WTC11 (cell line): ENCODE results near the gene GRAMD1B. TPM values are rescaled to one million over a fixed set of nuclear protein-coding genes. Genes with fewer than 3 reads are reported as not detected.

ENCODE experiments used
- ATAC-seq: fragments of 200-7000 bp; cut with Tn5 transposase; 2 replicates; pipeline ENCODE4 v1.10.0; 2021; ENCODE audit warnings: mild to moderate bottlenecking, moderate library complexity
- CTCF ChIA-PET: fragments of 300-600 bp; sonication (Branson Sonifier 250); formaldehyde crosslinking; loops from one replicate; lab custom pipeline; 2021; ENCODE audit warnings: antibody characterized with exemption; lab: Charles Lee
- POLR2A ChIA-PET: fragments of 350-600 bp; sonication (Branson Sonifier 250); formaldehyde crosslinking; loops from one replicate; lab custom pipeline; 2021; ENCODE audit warnings: antibody characterized with exemption; lab: Charles Lee
- DNase-seq: peaks from one replicate; pipeline ENCODE4 v3.0.0; 2021; ENCODE audit warnings: low spot score
- H3K27ac Mint-ChIP-seq: 2 replicates; pipeline ENCODE4 v1.8.0; 2021; ENCODE audit warnings: mixed read lengths
- H3K27me3 Mint-ChIP-seq: 2 replicates; pipeline ENCODE4 v1.8.0; 2021; ENCODE audit warnings: low read depth, mild to moderate bottlenecking, moderate library complexity, mixed read lengths
- H3K36me3 Mint-ChIP-seq: 2 replicates; pipeline ENCODE4 v1.8.0; 2021; ENCODE audit warnings: mixed read lengths
- H3K4me1 Mint-ChIP-seq: 2 replicates; pipeline ENCODE4 v1.8.0; 2022; ENCODE audit warnings: mixed read lengths
- H3K4me3 Mint-ChIP-seq: 2 replicates; pipeline ENCODE4 v1.8.0; 2021; ENCODE audit warnings: mild to moderate bottlenecking, moderate library complexity, mixed read lengths
- H3K9me3 Mint-ChIP-seq: 2 replicates; pipeline ENCODE4 v1.8.0; 2021; ENCODE audit warnings: mixed read lengths
- FOXJ3 ChIP-seq: sonication (generic); formaldehyde crosslinking; IDR thresholded peaks from 2 replicates; pipeline ENCODE4 v1.9.0; 2021; ENCODE audit warnings: missing genetic modification reagents, mild to moderate bottlenecking, borderline replicate concordance
- FOXP1 ChIP-seq: sonication (generic); formaldehyde crosslinking; IDR thresholded peaks from 2 replicates; pipeline ENCODE4 v1.8.0; 2022; ENCODE audit warnings: missing genetic modification reagents, mild to moderate bottlenecking, moderate library complexity, borderline replicate concordance
- GTF2I ChIP-seq: fragments of 250-450 bp; sonication (Bioruptor Pico); conservative IDR thresholded peaks from 2 replicates; pipeline ENCODE4 v1.4.0; 2021; ENCODE audit warnings: mild to moderate bottlenecking
- JAZF1 ChIP-seq: fragments of 250-450 bp; sonication (Bioruptor Pico); IDR thresholded peaks from 2 replicates; pipeline ENCODE4 v1.9.0; 2021; ENCODE audit warnings: moderate library complexity, mild to moderate bottlenecking, inconsistent platforms
- NR1H2 ChIP-seq: sonication (generic); formaldehyde crosslinking; IDR thresholded peaks from 2 replicates; pipeline ENCODE4 v1.9.0; 2021; ENCODE audit warnings: mild to moderate bottlenecking, moderate library complexity, missing genetic modification reagents
- NR2C2 ChIP-seq: sonication (generic); formaldehyde crosslinking; IDR thresholded peaks from 2 replicates; pipeline ENCODE4 v1.8.0; 2022; ENCODE audit warnings: mild to moderate bottlenecking, missing genetic modification reagents
- NR3C1 ChIP-seq: sonication (generic); formaldehyde crosslinking; conservative IDR thresholded peaks from 2 replicates; pipeline ENCODE4 v1.8.1; 2023; ENCODE audit warnings: low read depth, mild to moderate bottlenecking, missing genetic modification reagents
- SMAD4 ChIP-seq: sonication (generic); formaldehyde crosslinking; IDR thresholded peaks from 2 replicates; pipeline ENCODE4 v1.8.0; 2022; ENCODE audit warnings: mild to moderate bottlenecking, missing genetic modification reagents
- SOX15 ChIP-seq: fragments of 250-450 bp; sonication (Bioruptor Pico); IDR thresholded peaks from 2 replicates; pipeline ENCODE4 v1.9.0; 2021; ENCODE audit warnings: mild to moderate bottlenecking
- SP1 ChIP-seq: sonication (generic); formaldehyde crosslinking; conservative IDR thresholded peaks from 2 replicates; pipeline ENCODE4 v1.8.1; 2022; ENCODE audit warnings: missing genetic modification reagents
- ZNF138 ChIP-seq: sonication (generic); formaldehyde crosslinking; conservative IDR thresholded peaks from 2 replicates; pipeline ENCODE4 v1.8.1; 2022; ENCODE audit warnings: mild to moderate bottlenecking, moderate library complexity, missing genetic modification reagents
- ZNF232 ChIP-seq: sonication (generic); formaldehyde crosslinking; IDR thresholded peaks from 2 replicates; pipeline ENCODE4 v1.8.0; 2022; ENCODE audit warnings: mild to moderate bottlenecking, missing genetic modification reagents
- total RNA-seq: library from RNA; stranded (reverse); gene quantifications from 3 replicates; pipeline ENCODE4 v1.2.3, GENCODE V29; 2021
- TF ChIP-seq, protein P1 (sequence below): fragments of 250-450 bp; sonication (Bioruptor Pico); IDR thresholded peaks from 2 replicates; pipeline ENCODE4 v1.9.0; 2021; ENCODE audit warnings: mild to moderate bottlenecking, borderline replicate concordance
- TF ChIP-seq, protein P2 (sequence below): fragments of 250-450 bp; sonication (Bioruptor Pico); IDR thresholded peaks from 2 replicates; pipeline ENCODE4 v1.9.0; 2021; ENCODE audit warnings: moderate library complexity, mild to moderate bottlenecking, inconsistent platforms, borderline replicate concordance
- TF ChIP-seq, protein P3 (sequence below): fragments of 250-450 bp; sonication (Bioruptor Pico); IDR thresholded peaks from 2 replicates; pipeline ENCODE4 v1.8.0; 2021; ENCODE audit warnings: mild to moderate bottlenecking
- TF ChIP-seq, protein P4 (sequence below): sonication (generic); formaldehyde crosslinking; IDR thresholded peaks from 2 replicates; pipeline ENCODE4 v1.8.0; 2023; ENCODE audit warnings: mild to moderate bottlenecking, missing genetic modification reagents
- TF ChIP-seq, protein P5 (sequence below): fragments of 250-450 bp; sonication (Bioruptor Pico); IDR thresholded peaks from 2 replicates; pipeline ENCODE4 v2.1.2; 2022; ENCODE audit warnings: mild to moderate bottlenecking, moderate library complexity
- TF ChIP-seq, protein P6 (sequence below): sonication (generic); formaldehyde crosslinking; IDR thresholded peaks from 2 replicates; pipeline ENCODE4 v1.8.1; 2023; ENCODE audit warnings: mild to moderate bottlenecking, moderate library complexity, missing genetic modification reagents
- TF ChIP-seq, protein P7 (sequence below): sonication (generic); formaldehyde crosslinking; IDR thresholded peaks from 2 replicates; pipeline ENCODE4 v1.8.1; 2022; ENCODE audit warnings: mild to moderate bottlenecking, missing genetic modification reagents, moderate library complexity, borderline replicate concordance
- TF ChIP-seq, protein P8 (sequence below): sonication (generic); formaldehyde crosslinking; IDR thresholded peaks from 2 replicates; pipeline ENCODE4 v1.8.1; 2023; ENCODE audit warnings: mild to moderate bottlenecking, missing genetic modification reagents

Gene GRAMD1B
- total RNA-seq, 1 experiment from 2014 or later: 31.5 TPM

DNA sequence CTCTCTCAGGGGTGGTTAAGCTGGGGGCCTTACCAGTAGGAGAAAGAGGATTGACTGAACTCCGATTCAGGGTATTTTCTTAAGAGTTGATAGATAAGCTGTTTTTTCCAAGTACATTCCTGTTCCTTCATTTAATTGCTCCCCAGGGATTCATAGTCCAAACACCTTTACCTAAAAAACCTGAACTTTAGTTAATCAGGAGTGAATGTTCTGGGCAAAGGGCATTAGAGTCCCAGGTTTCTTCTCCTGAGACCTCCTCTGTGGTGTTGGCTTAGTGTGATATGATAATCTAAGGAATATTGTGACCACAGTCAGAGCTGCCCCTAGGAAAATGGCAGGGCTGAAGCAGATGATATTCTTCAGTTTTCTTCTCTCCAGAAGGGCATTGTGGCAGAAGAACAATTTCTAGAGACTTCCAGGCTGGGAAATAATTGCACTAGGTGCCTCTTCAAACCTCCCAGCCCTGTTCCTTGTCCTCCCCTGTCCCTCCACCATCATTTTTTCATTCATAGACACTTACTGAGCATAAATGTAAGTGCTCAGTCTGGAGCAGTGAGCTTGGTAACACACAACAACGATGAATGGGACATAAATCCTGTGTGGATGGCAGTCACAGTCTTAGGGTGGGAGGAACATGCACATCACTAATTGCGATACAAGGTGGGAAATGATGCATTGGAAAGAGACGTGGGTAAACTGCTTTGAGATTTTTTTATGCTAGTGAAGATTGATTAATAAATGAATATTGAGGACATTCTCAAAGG is 11.5 kb upstream of the GRAMD1B start (continued):
- TF ChIP-seq SOX15 (CRISPR knock-in tag) (no peak), SP1 (no peak), GTF2I (CRISPR knock-in tag) (no peak), FOXP1 (no peak)
- TF ChIP-seq, protein P1, sequence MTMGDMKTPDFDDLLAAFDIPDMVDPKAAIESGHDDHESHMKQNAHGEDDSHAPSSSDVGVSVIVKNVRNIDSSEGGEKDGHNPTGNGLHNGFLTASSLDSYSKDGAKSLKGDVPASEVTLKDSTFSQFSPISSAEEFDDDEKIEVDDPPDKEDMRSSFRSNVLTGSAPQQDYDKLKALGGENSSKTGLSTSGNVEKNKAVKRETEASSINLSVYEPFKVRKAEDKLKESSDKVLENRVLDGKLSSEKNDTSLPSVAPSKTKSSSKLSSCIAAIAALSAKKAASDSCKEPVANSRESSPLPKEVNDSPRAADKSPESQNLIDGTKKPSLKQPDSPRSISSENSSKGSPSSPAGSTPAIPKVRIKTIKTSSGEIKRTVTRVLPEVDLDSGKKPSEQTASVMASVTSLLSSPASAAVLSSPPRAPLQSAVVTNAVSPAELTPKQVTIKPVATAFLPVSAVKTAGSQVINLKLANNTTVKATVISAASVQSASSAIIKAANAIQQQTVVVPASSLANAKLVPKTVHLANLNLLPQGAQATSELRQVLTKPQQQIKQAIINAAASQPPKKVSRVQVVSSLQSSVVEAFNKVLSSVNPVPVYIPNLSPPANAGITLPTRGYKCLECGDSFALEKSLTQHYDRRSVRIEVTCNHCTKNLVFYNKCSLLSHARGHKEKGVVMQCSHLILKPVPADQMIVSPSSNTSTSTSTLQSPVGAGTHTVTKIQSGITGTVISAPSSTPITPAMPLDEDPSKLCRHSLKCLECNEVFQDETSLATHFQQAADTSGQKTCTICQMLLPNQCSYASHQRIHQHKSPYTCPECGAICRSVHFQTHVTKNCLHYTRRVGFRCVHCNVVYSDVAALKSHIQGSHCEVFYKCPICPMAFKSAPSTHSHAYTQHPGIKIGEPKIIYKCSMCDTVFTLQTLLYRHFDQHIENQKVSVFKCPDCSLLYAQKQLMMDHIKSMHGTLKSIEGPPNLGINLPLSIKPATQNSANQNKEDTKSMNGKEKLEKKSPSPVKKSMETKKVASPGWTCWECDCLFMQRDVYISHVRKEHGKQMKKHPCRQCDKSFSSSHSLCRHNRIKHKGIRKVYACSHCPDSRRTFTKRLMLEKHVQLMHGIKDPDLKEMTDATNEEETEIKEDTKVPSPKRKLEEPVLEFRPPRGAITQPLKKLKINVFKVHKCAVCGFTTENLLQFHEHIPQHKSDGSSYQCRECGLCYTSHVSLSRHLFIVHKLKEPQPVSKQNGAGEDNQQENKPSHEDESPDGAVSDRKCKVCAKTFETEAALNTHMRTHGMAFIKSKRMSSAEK (CRISPR knock-in tag): no peak
- TF ChIP-seq, protein P2, sequence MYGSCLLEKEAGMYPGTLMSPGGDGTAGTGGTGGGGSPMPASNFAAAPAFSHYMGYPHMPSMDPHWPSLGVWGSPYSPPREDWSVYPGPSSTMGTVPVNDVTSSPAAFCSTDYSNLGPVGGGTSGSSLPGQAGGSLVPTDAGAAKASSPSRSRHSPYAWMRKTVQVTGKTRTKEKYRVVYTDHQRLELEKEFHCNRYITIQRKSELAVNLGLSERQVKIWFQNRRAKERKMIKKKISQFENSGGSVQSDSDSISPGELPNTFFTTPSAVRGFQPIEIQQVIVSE (CRISPR knock-in tag): no peak

DNA sequence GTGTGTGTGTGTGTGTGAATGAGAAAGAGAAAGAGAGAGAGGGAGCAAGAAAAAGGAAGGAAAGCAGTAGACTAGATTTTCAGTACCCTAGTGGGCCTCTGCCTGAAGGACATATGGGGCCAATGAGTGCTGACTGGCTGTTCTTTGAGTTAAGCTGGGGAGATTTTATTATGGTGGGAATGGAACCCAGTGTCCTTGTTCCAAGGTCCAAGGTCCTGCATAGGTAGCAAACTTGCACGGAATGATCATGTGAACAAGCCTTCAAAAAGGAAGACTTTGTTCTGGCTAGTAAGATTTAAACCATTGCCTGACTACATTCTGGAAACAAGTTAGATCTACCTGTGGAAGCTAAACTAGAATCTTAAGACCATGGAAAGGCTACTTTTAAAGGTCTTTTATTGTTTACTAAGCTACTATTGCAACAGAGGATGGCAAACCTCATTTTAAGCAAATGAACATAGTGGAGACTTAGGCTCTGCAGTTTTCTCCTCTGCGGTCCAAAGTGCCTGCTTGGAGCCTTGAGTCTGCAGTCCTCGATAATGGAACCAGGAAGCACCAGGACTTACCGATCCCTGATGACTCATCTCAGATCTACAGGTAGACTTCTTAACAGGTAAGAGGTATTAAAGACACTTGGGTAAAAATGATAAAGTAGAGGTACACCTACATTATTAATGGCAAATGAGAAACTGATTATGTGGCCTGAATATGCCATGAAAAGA is 10.2 kb upstream of the GRAMD1B start:
- peaks cover 23% of the 10 kb centered on the region for H3K27me3 Mint-ChIP-seq
- H3K27ac Mint-ChIP-seq: no peak overlapping the region
- ATAC-seq: no peak
- H3K36me3 Mint-ChIP-seq: no peaks in the 10 kb centered on the region
- DNase-seq: no peak
- ChIA-PET CTCF (no interaction called here), POLR2A (no interaction called here)
- no peak overlapping the region for H3K4me3 Mint-ChIP-seq
- H3K4me1 Mint-ChIP-seq: no peaks in the 10 kb centered on the region
- no peaks in the 10 kb centered on the region for H3K9me3 Mint-ChIP-seq
- TF ChIP-seq, protein P3, sequence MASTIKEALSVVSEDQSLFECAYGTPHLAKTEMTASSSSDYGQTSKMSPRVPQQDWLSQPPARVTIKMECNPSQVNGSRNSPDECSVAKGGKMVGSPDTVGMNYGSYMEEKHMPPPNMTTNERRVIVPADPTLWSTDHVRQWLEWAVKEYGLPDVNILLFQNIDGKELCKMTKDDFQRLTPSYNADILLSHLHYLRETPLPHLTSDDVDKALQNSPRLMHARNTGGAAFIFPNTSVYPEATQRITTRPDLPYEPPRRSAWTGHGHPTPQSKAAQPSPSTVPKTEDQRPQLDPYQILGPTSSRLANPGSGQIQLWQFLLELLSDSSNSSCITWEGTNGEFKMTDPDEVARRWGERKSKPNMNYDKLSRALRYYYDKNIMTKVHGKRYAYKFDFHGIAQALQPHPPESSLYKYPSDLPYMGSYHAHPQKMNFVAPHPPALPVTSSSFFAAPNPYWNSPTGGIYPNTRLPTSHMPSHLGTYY (CRISPR knock-in tag): no peak
- TF ChIP-seq, protein P4, sequence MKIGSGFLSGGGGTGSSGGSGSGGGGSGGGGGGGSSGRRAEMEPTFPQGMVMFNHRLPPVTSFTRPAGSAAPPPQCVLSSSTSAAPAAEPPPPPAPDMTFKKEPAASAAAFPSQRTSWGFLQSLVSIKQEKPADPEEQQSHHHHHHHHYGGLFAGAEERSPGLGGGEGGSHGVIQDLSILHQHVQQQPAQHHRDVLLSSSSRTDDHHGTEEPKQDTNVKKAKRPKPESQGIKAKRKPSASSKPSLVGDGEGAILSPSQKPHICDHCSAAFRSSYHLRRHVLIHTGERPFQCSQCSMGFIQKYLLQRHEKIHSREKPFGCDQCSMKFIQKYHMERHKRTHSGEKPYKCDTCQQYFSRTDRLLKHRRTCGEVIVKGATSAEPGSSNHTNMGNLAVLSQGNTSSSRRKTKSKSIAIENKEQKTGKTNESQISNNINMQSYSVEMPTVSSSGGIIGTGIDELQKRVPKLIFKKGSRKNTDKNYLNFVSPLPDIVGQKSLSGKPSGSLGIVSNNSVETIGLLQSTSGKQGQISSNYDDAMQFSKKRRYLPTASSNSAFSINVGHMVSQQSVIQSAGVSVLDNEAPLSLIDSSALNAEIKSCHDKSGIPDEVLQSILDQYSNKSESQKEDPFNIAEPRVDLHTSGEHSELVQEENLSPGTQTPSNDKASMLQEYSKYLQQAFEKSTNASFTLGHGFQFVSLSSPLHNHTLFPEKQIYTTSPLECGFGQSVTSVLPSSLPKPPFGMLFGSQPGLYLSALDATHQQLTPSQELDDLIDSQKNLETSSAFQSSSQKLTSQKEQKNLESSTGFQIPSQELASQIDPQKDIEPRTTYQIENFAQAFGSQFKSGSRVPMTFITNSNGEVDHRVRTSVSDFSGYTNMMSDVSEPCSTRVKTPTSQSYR (CRISPR knock-in tag): no peak
- no peak for TF ChIP-seq SMAD4
- TF ChIP-seq, protein P5, sequence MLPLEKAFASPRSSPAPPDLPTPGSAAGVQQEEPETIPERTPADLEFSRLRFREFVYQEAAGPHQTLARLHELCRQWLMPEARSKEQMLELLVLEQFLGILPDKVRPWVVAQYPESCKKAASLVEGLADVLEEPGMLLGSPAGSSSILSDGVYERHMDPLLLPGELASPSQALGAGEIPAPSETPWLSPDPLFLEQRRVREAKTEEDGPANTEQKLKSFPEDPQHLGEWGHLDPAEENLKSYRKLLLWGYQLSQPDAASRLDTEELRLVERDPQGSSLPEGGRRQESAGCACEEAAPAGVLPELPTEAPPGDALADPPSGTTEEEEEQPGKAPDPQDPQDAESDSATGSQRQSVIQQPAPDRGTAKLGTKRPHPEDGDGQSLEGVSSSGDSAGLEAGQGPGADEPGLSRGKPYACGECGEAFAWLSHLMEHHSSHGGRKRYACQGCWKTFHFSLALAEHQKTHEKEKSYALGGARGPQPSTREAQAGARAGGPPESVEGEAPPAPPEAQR (CRISPR knock-in tag): no peak
- TF ChIP-seq NR3C1 (CRISPR knock-in tag): no peak
- no peak for TF ChIP-seq FOXJ3 (CRISPR knock-in tag)
- TF ChIP-seq, protein P6, sequence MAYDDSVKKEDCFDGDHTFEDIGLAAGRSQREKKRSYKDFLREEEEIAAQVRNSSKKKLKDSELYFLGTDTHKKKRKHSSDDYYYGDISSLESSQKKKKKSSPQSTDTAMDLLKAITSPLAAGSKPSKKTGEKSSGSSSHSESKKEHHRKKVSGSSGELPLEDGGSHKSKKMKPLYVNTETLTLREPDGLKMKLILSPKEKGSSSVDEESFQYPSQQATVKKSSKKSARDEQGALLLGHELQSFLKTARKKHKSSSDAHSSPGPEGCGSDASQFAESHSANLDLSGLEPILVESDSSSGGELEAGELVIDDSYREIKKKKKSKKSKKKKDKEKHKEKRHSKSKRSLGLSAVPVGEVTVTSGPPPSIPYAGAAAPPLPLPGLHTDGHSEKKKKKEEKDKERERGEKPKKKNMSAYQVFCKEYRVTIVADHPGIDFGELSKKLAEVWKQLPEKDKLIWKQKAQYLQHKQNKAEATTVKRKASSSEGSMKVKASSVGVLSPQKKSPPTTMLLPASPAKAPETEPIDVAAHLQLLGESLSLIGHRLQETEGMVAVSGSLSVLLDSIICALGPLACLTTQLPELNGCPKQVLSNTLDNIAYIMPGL (CRISPR knock-in tag): no peak
- TF ChIP-seq NR1H2 (CRISPR knock-in tag): no peak
- no peak for TF ChIP-seq ZNF138 (CRISPR knock-in tag)
- TF ChIP-seq, protein P7, sequence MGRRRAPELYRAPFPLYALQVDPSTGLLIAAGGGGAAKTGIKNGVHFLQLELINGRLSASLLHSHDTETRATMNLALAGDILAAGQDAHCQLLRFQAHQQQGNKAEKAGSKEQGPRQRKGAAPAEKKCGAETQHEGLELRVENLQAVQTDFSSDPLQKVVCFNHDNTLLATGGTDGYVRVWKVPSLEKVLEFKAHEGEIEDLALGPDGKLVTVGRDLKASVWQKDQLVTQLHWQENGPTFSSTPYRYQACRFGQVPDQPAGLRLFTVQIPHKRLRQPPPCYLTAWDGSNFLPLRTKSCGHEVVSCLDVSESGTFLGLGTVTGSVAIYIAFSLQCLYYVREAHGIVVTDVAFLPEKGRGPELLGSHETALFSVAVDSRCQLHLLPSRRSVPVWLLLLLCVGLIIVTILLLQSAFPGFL: no peak
- TF ChIP-seq, protein P8, sequence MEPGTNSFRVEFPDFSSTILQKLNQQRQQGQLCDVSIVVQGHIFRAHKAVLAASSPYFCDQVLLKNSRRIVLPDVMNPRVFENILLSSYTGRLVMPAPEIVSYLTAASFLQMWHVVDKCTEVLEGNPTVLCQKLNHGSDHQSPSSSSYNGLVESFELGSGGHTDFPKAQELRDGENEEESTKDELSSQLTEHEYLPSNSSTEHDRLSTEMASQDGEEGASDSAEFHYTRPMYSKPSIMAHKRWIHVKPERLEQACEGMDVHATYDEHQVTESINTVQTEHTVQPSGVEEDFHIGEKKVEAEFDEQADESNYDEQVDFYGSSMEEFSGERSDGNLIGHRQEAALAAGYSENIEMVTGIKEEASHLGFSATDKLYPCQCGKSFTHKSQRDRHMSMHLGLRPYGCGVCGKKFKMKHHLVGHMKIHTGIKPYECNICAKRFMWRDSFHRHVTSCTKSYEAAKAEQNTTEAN (CRISPR knock-in tag): no peak
- no peak for TF ChIP-seq NR2C2 (CRISPR knock-in tag)
- TF ChIP-seq ZNF232: no peak
- no peak for TF ChIP-seq JAZF1
